Measurements from ENCODE around the gene NTN3.

DNA sequence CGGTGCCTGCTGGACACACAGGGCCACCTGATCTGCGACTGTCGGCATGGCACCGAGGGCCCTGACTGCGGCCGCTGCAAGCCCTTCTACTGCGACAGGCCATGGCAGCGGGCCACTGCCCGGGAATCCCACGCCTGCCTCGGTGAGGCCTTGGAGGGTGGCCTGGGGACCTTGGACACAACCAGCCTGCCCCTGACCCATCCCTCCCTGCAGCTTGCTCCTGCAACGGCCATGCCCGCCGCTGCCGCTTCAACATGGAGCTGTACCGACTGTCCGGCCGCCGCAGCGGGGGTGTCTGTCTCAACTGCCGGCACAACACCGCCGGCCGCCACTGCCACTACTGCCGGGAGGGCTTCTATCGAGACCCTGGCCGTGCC lies 1.4 kb downstream of the NTN3 start:
- no peak for TF ChIP-seq EP300 (IDR thresholded peaks at IDR 0.05)
- TF ChIP-seq, protein P1, sequence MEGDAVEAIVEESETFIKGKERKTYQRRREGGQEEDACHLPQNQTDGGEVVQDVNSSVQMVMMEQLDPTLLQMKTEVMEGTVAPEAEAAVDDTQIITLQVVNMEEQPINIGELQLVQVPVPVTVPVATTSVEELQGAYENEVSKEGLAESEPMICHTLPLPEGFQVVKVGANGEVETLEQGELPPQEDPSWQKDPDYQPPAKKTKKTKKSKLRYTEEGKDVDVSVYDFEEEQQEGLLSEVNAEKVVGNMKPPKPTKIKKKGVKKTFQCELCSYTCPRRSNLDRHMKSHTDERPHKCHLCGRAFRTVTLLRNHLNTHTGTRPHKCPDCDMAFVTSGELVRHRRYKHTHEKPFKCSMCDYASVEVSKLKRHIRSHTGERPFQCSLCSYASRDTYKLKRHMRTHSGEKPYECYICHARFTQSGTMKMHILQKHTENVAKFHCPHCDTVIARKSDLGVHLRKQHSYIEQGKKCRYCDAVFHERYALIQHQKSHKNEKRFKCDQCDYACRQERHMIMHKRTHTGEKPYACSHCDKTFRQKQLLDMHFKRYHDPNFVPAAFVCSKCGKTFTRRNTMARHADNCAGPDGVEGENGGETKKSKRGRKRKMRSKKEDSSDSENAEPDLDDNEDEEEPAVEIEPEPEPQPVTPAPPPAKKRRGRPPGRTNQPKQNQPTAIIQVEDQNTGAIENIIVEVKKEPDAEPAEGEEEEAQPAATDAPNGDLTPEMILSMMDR (IDR thresholded peaks at IDR 0.05): no peak
- no peak for TF ChIP-seq POLR2AphosphoS5 (IDR thresholded peaks at IDR 0.05)
- no peak for TF ChIP-seq POLR2A (IDR thresholded peaks at IDR 0.05)
